ENCODE results near the gene BEND6.

The BEND6 gene

DNA sequence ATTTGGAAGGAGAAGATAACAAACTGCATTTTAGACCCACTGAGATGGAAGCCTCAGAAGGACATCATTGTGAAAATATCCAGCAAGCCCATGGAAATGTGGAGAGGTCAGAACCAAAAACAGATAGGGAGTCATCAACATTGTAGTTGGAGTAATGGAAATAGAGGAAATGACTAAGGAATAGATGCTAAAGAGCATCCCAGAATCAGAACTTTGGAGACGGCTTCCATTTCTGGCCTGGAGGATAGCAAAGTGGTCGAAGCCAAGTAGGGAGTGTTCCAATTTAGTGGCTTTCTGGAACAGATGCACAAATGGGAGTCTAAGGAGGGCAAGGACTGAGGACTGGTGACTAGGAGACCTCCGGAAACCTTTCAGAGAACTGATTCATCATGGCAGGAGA is 3.6 kb downstream of the BEND6 start:
- Histone ChIP-seq H3K9ac (ENCODE audit: low read depth, low read length) (no peak overlapping the region), H3K9me3 (ENCODE audit: control insufficient read depth, insufficient read depth, low read length) (no peaks in the 10 kb centered on the region), H3K4me1 (ENCODE audit: control insufficient read depth, insufficient read depth, low read length) (peaks cover 15% of the 10 kb centered on the region), H3K27me3 (ENCODE audit: control insufficient read depth, insufficient read depth, low read length) (peaks cover 9% of the 10 kb centered on the region), H3K36me3 (ENCODE audit: control insufficient read depth, insufficient read depth, low read length) (no peaks in the 10 kb centered on the region), H3K4me3 (ENCODE audit: low read depth, low read length) (no peak overlapping the region), H3K27ac (ENCODE audit: low read depth, low read length) (no peak overlapping the region)

- Histone ChIP-seq H3K9me3 (ENCODE audit: control insufficient read depth, insufficient read depth, low read length) (no peaks in the 10 kb centered on the region), H3K4me1 (ENCODE audit: control insufficient read depth, insufficient read depth, low read length) (peaks cover 15% of the 10 kb centered on the region), H3K27ac (ENCODE audit: low read depth, low read length) (no peak overlapping the region), H3K27me3 (ENCODE audit: control insufficient read depth, insufficient read depth, low read length) (peaks cover 3% of the 10 kb centered on the region), H3K4me3 (ENCODE audit: low read depth, low read length) (no peak overlapping the region), H3K36me3 (ENCODE audit: control insufficient read depth, insufficient read depth, low read length) (no peaks in the 10 kb centered on the region), H3K9ac (ENCODE audit: low read depth, low read length) (no peak overlapping the region)
Observed at GRCh38 chr6:56959094-56959493, 4.2 kb downstream of the BEND6 start.

DNA sequence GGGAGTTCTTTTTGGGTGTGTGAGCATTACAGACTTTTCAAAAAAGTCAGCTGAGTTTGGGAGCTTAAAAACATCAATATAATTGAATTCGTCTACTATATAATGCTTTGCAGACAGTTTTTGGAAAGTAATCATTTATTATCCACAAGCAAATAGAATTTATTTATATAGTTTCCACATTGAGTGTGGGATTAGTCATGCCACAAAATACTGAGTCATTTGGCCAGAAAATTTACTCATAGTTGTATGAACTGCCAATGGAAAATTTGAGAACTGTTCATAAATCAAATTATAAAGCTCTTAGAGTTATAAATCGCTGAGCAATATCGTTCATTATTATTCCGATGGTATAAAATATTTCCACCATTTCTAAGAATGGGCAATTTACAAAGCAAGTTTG is 5.0 kb downstream of the BEND6 start:
- H3K36me3 ChIP-seq (ENCODE audit: control insufficient read depth, insufficient read depth, low read length), result no peaks in the 10 kb centered on the region
- no peak overlapping the region for H3K4me3 ChIP-seq (ENCODE audit: low read depth, low read length)
- H3K27ac ChIP-seq (ENCODE audit: low read depth, low read length), result no peak overlapping the region
- H3K27me3 ChIP-seq (ENCODE audit: control insufficient read depth, insufficient read depth, low read length), result no peaks in the 10 kb centered on the region; the same call in 1 of the 2 replicates
- H3K9ac ChIP-seq (ENCODE audit: low read depth, low read length), result no peak overlapping the region
- no peaks in the 10 kb centered on the region for H3K9me3 ChIP-seq (ENCODE audit: control insufficient read depth, insufficient read depth, low read length)
- peaks cover 15% of the 10 kb centered on the region for H3K4me1 ChIP-seq (ENCODE audit: control insufficient read depth, insufficient read depth, low read length)

- H3K27me3 ChIP-seq (ENCODE audit: control insufficient read depth, insufficient read depth, low read length), result no peaks in the 10 kb centered on the region; the same call in 1 of the 2 replicates
- H3K4me3 ChIP-seq (ENCODE audit: low read depth, low read length), result no peak overlapping the region
- H3K27ac ChIP-seq (ENCODE audit: low read depth, low read length), result no peak overlapping the region
- H3K9ac ChIP-seq (ENCODE audit: low read depth, low read length), result no peak overlapping the region
- no peaks in the 10 kb centered on the region for H3K9me3 ChIP-seq (ENCODE audit: control insufficient read depth, insufficient read depth, low read length)
- no peaks in the 10 kb centered on the region for H3K36me3 ChIP-seq (ENCODE audit: control insufficient read depth, insufficient read depth, low read length)
- H3K4me1 ChIP-seq (ENCODE audit: control insufficient read depth, insufficient read depth, low read length), result peaks cover 13% of the 10 kb centered on the region
Observed at GRCh38 chr6:56961151-56961550, 6.2 kb downstream of the BEND6 start.

GRCh38 chr6:56962441-56962840 is 7.5 kb downstream of the BEND6 start:
- Histone ChIP-seq H3K4me3 (ENCODE audit: low read depth, low read length) (no peak overlapping the region), H3K27me3 (ENCODE audit: control insufficient read depth, insufficient read depth, low read length) (no peaks in the 10 kb centered on the region), H3K4me1 (ENCODE audit: control insufficient read depth, insufficient read depth, low read length) (peaks cover 12% of the 10 kb centered on the region), H3K27ac (ENCODE audit: low read depth, low read length) (no peak overlapping the region), H3K9ac (ENCODE audit: low read depth, low read length) (no peak overlapping the region), H3K9me3 (ENCODE audit: control insufficient read depth, insufficient read depth, low read length) (no peaks in the 10 kb centered on the region), H3K36me3 (ENCODE audit: control insufficient read depth, insufficient read depth, low read length) (no peaks in the 10 kb centered on the region)

- peaks cover 12% of the 10 kb centered on the region for H3K4me1 ChIP-seq (ENCODE audit: control insufficient read depth, insufficient read depth, low read length)
- no peaks in the 10 kb centered on the region for H3K9me3 ChIP-seq (ENCODE audit: control insufficient read depth, insufficient read depth, low read length)
- H3K4me3 ChIP-seq (ENCODE audit: low read depth, low read length), result no peak overlapping the region
- H3K27ac ChIP-seq (ENCODE audit: low read depth, low read length), result no peak overlapping the region
- no peaks in the 10 kb centered on the region for H3K27me3 ChIP-seq (ENCODE audit: control insufficient read depth, insufficient read depth, low read length)
- H3K9ac ChIP-seq (ENCODE audit: low read depth, low read length), result no peak overlapping the region
- H3K36me3 ChIP-seq (ENCODE audit: control insufficient read depth, insufficient read depth, low read length), result no peaks in the 10 kb centered on the region
Observed at GRCh38 chr6:56963043-56963442, 8.1 kb downstream of the BEND6 start.

- Histone ChIP-seq H3K4me3 (ENCODE audit: low read depth, low read length) (no peak overlapping the region), H3K36me3 (ENCODE audit: control insufficient read depth, insufficient read depth, low read length) (no peaks in the 10 kb centered on the region), H3K27me3 (ENCODE audit: control insufficient read depth, insufficient read depth, low read length) (no peaks in the 10 kb centered on the region), H3K9ac (ENCODE audit: low read depth, low read length) (no peak overlapping the region), H3K4me1 (ENCODE audit: control insufficient read depth, insufficient read depth, low read length) (peaks cover 12% of the 10 kb centered on the region), H3K27ac (ENCODE audit: low read depth, low read length) (no peak overlapping the region), H3K9me3 (ENCODE audit: control insufficient read depth, insufficient read depth, low read length) (no peaks in the 10 kb centered on the region)
Observed at GRCh38 chr6:56963793-56964192, 8.9 kb downstream of the BEND6 start.

GRCh38 chr6:56965126-56965525 is 10.2 kb downstream of the BEND6 start:
- Histone ChIP-seq H3K27me3 (ENCODE audit: control insufficient read depth, insufficient read depth, low read length) (no peaks in the 10 kb centered on the region), H3K9me3 (ENCODE audit: control insufficient read depth, insufficient read depth, low read length) (no peaks in the 10 kb centered on the region), H3K27ac (ENCODE audit: low read depth, low read length) (no peak overlapping the region), H3K36me3 (ENCODE audit: control insufficient read depth, insufficient read depth, low read length) (no peaks in the 10 kb centered on the region), H3K4me1 (ENCODE audit: control insufficient read depth, insufficient read depth, low read length) (peaks cover 12% of the 10 kb centered on the region), H3K9ac (ENCODE audit: low read depth, low read length) (no peak overlapping the region), H3K4me3 (ENCODE audit: low read depth, low read length) (no peak overlapping the region)

- Histone ChIP-seq H3K4me1 (ENCODE audit: control insufficient read depth, insufficient read depth, low read length) (0 out of 2 replicates have a peak, but pooled peaks cover 4% of the 10 kb centered on the region), H3K27me3 (ENCODE audit: control insufficient read depth, insufficient read depth, low read length) (no peaks in the 10 kb centered on the region)
Observed at GRCh38 chr6:56970849-56971248, 15.9 kb downstream of the BEND6 start.

DNA sequence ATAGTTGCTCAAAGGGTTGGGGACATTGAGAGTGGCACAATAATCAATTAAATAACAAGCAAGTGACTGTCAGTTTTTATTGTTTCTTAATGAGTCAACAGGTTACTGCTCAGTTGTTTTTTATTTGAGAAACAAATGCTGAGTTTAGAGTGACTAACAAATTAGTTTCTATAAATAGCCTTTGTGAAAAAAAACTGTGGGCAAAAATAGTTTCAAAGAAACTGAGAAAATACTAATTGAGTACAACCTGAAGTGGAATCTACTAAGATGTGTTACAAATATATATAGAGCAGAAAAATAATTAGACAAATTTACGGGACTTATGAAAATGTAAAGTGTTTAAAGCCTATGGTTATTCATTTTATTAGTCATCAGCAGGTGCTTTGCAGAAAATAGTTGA is 22.3 kb downstream of the BEND6 start:
- Histone ChIP-seq H3K27ac (ENCODE audit: low read depth, low read length) (no peak overlapping the region), H3K36me3 (ENCODE audit: control insufficient read depth, insufficient read depth, low read length) (no peaks in the 10 kb centered on the region), H3K9me3 (ENCODE audit: control insufficient read depth, insufficient read depth, low read length) (peaks cover 14% of the 10 kb centered on the region; the same call in 1 of the 2 replicates), H3K9ac (ENCODE audit: low read depth, low read length) (no peak overlapping the region), H3K4me1 (ENCODE audit: control insufficient read depth, insufficient read depth, low read length) (no peaks in the 10 kb centered on the region), H3K27me3 (ENCODE audit: control insufficient read depth, insufficient read depth, low read length) (no peaks in the 10 kb centered on the region), H3K4me3 (ENCODE audit: low read depth, low read length) (no peak overlapping the region)

More at GRCh38 chr6:56970849-56971248, 15.9 kb downstream of the BEND6 start:
- H3K9ac ChIP-seq (ENCODE audit: low read depth, low read length), result no peak overlapping the region
- no peak overlapping the region for H3K27ac ChIP-seq (ENCODE audit: low read depth, low read length)
- H3K4me3 ChIP-seq (ENCODE audit: low read depth, low read length), result no peak overlapping the region
- no peaks in the 10 kb centered on the region for H3K36me3 ChIP-seq (ENCODE audit: control insufficient read depth, insufficient read depth, low read length)
- H3K9me3 ChIP-seq (ENCODE audit: control insufficient read depth, insufficient read depth, low read length), result no peaks in the 10 kb centered on the region

- Histone ChIP-seq H3K4me1 (ENCODE audit: control insufficient read depth, insufficient read depth, low read length) (no peaks in the 10 kb centered on the region), H3K4me3 (ENCODE audit: low read depth, low read length) (no peak overlapping the region), H3K36me3 (ENCODE audit: control insufficient read depth, insufficient read depth, low read length) (no peaks in the 10 kb centered on the region), H3K9ac (ENCODE audit: low read depth, low read length) (no peak overlapping the region), H3K27ac (ENCODE audit: low read depth, low read length) (no peak overlapping the region), H3K9me3 (ENCODE audit: control insufficient read depth, insufficient read depth, low read length) (peaks cover 14% of the 10 kb centered on the region; the same call in 1 of the 2 replicates), H3K27me3 (ENCODE audit: control insufficient read depth, insufficient read depth, low read length) (no peaks in the 10 kb centered on the region)
Observed at GRCh38 chr6:56978530-56978929, 23.6 kb downstream of the BEND6 start.

GRCh38 chr6:56984361-56984760 is 29.5 kb downstream of the BEND6 start:
- Histone ChIP-seq H3K27ac (ENCODE audit: low read depth, low read length) (no peak overlapping the region), H3K27me3 (ENCODE audit: control insufficient read depth, insufficient read depth, low read length) (no peaks in the 10 kb centered on the region), H3K9me3 (ENCODE audit: control insufficient read depth, insufficient read depth, low read length) (no peaks in the 10 kb centered on the region)

More at GRCh38 chr6:56984361-56984760, 29.5 kb downstream of the BEND6 start:
- no peaks in the 10 kb centered on the region for H3K36me3 ChIP-seq (ENCODE audit: control insufficient read depth, insufficient read depth, low read length)
- H3K4me3 ChIP-seq (ENCODE audit: low read depth, low read length), result no peak overlapping the region
- no peaks in the 10 kb centered on the region for H3K4me1 ChIP-seq (ENCODE audit: control insufficient read depth, insufficient read depth, low read length)
- no peak overlapping the region for H3K9ac ChIP-seq (ENCODE audit: low read depth, low read length)

Measured in HUES48 (cell line).